ENCODE data around the gene TMEM179.

Gene TMEM179

GRCh38 chr14:104644091-104644635 is 39.6 kb upstream of the TMEM179 start:
- DNase-seq (ENCODE audit: low spot score) (no peak), ATAC-seq (ENCODE audit: low read depth) (no peak)
- H3K4me1 ChIP-seq (ENCODE audit: insufficient read depth, poor library complexity, severe bottlenecking), result no peaks in the 10 kb centered on the region
- no peaks in the 10 kb centered on the region for H3K9me3 ChIP-seq (ENCODE audit: severe bottlenecking)
- H3K36me3 ChIP-seq (ENCODE audit: low read depth), result no peaks in the 10 kb centered on the region
- no peak overlapping the region for H3K27ac ChIP-seq (ENCODE audit: poor library complexity, severe bottlenecking)
- peaks cover 7% of the 10 kb centered on the region for H3K27me3 ChIP-seq (ENCODE audit: insufficient read depth, poor library complexity, severe bottlenecking)
- no peak for TF ChIP-seq CTCF (IDR thresholded peaks at IDR 0.05; ENCODE audit: poor library complexity, severe bottlenecking)
- no peak overlapping the region for H3K4me3 ChIP-seq (ENCODE audit: severe bottlenecking)

GRCh38 chr14:104643306-104643705 is 38.7 kb upstream of the TMEM179 start:
- DNase-seq (ENCODE audit: low spot score) (no peak), ATAC-seq (ENCODE audit: low read depth) (no peak)
- H3K9me3 ChIP-seq (ENCODE audit: severe bottlenecking), result no peaks in the 10 kb centered on the region
- no peaks in the 10 kb centered on the region for H3K36me3 ChIP-seq (ENCODE audit: low read depth)
- peaks cover 14% of the 10 kb centered on the region for H3K27me3 ChIP-seq (ENCODE audit: insufficient read depth, poor library complexity, severe bottlenecking)
- no peak overlapping the region for H3K27ac ChIP-seq (ENCODE audit: poor library complexity, severe bottlenecking)
- no peak overlapping the region for H3K4me3 ChIP-seq (ENCODE audit: severe bottlenecking)
- no peak for TF ChIP-seq CTCF (IDR thresholded peaks at IDR 0.05; ENCODE audit: poor library complexity, severe bottlenecking)
- no peaks in the 10 kb centered on the region for H3K4me1 ChIP-seq (ENCODE audit: insufficient read depth, poor library complexity, severe bottlenecking)

- no peaks in the 10 kb centered on the region for H3K36me3 ChIP-seq (ENCODE audit: low read depth)
- H3K4me3 ChIP-seq (ENCODE audit: severe bottlenecking), result no peak overlapping the region
- H3K27ac ChIP-seq (ENCODE audit: poor library complexity, severe bottlenecking), result no peak overlapping the region
- no peak for ATAC-seq (ENCODE audit: low read depth)
- peaks cover 22% of the 10 kb centered on the region for H3K27me3 ChIP-seq (ENCODE audit: insufficient read depth, poor library complexity, severe bottlenecking)
- no peak for DNase-seq (ENCODE audit: low spot score)
- no peaks in the 10 kb centered on the region for H3K4me1 ChIP-seq (ENCODE audit: insufficient read depth, poor library complexity, severe bottlenecking)
- no peak for TF ChIP-seq CTCF (IDR thresholded peaks at IDR 0.05; ENCODE audit: poor library complexity, severe bottlenecking)
- H3K9me3 ChIP-seq (ENCODE audit: severe bottlenecking), result no peaks in the 10 kb centered on the region
Observed at GRCh38 chr14:104642540-104642868, 37.9 kb upstream of the TMEM179 start.

- no peaks in the 10 kb centered on the region for H3K9me3 ChIP-seq (ENCODE audit: severe bottlenecking)
- DNase-seq (ENCODE audit: low spot score), result no peak
- no peak for TF ChIP-seq CTCF (IDR thresholded peaks at IDR 0.05; ENCODE audit: poor library complexity, severe bottlenecking)
- no peaks in the 10 kb centered on the region for H3K4me1 ChIP-seq (ENCODE audit: insufficient read depth, poor library complexity, severe bottlenecking)
- no peak overlapping the region for H3K27ac ChIP-seq (ENCODE audit: poor library complexity, severe bottlenecking)
- no peak for ATAC-seq (ENCODE audit: low read depth)
- H3K36me3 ChIP-seq (ENCODE audit: low read depth), result no peaks in the 10 kb centered on the region
- H3K4me3 ChIP-seq (ENCODE audit: severe bottlenecking), result no peak overlapping the region
- peaks cover 25% of the 10 kb centered on the region for H3K27me3 ChIP-seq (ENCODE audit: insufficient read depth, poor library complexity, severe bottlenecking)
Observed at GRCh38 chr14:104641753-104642539, 37.4 kb upstream of the TMEM179 start.

GRCh38 chr14:104640681-104641080 is 36.1 kb upstream of the TMEM179 start:
- no peak overlapping the region for H3K27ac ChIP-seq (ENCODE audit: poor library complexity, severe bottlenecking)
- H3K27me3 ChIP-seq (ENCODE audit: insufficient read depth, poor library complexity, severe bottlenecking), result peaks cover 33% of the 10 kb centered on the region
- no peaks in the 10 kb centered on the region for H3K4me1 ChIP-seq (ENCODE audit: insufficient read depth, poor library complexity, severe bottlenecking)
- ATAC-seq (ENCODE audit: low read depth) (no peak), DNase-seq (ENCODE audit: low spot score) (no peak)
- no peaks in the 10 kb centered on the region for H3K9me3 ChIP-seq (ENCODE audit: severe bottlenecking)
- no peak overlapping the region for H3K4me3 ChIP-seq (ENCODE audit: severe bottlenecking)
- TF ChIP-seq CTCF (IDR thresholded peaks at IDR 0.05; ENCODE audit: poor library complexity, severe bottlenecking), result no peak
- H3K36me3 ChIP-seq (ENCODE audit: low read depth), result no peaks in the 10 kb centered on the region
